CD4-positive, alpha-beta memory T cell (primary cell): ENCODE measurements around the gene ZFAND4. TPM values are rescaled to one million over a fixed set of nuclear protein-coding genes. Genes with fewer than 3 reads are reported as not detected.

Experiments used
- CTCF ChIA-PET: fragments of 350-600 bp; sonication (Branson Sonifier 250); formaldehyde crosslinking; loops from one replicate; lab custom pipeline; 2021; ENCODE audit warnings: inconsistent platforms; ENCODE audit not compliant: partially characterized antibody; lab: Charles Lee
- POLR2A ChIA-PET: fragments of 350-600 bp; sonication (Branson Sonifier 250); formaldehyde crosslinking; loops from one replicate; lab custom pipeline; 2021; ENCODE audit not compliant: partially characterized antibody; lab: Charles Lee
- DNase-seq, 5 donors: peaks; one replicate each; pipeline versions ENCODE4 v3.0.0 to v3.0.0-alpha.2; 2020 to 2022; ENCODE audit warnings: mixed read lengths in 1 of 5
- H3K27ac ChIP-seq: one replicate; pipeline ENCODE4 v1.7.0; 2013; ENCODE audit warnings: low read depth, low read length
- H3K27me3 ChIP-seq: 2 replicates; pipeline ENCODE4 v1.7.0; 2013; ENCODE audit warnings: mild to moderate bottlenecking, low read length, moderate library complexity; ENCODE audit not compliant: insufficient read depth
- H3K36me3 ChIP-seq: 2 replicates; pipeline ENCODE4 v1.7.0; 2013; ENCODE audit warnings: mild to moderate bottlenecking, low read length, moderate library complexity; ENCODE audit not compliant: insufficient read depth
- H3K4me1 ChIP-seq: 2 replicates; pipeline ENCODE4 v1.7.0; 2013; ENCODE audit warnings: mild to moderate bottlenecking, low read length, moderate library complexity; ENCODE audit not compliant: insufficient read depth
- H3K4me3 ChIP-seq, 2 donors: one replicate each; pipeline ENCODE4 v1.7.0; 2013; ENCODE audit warnings: low read length in 2 of 2, mild to moderate bottlenecking in 1 of 2
- H3K9me3 ChIP-seq, 2 donors: one replicate each; pipeline ENCODE4 v1.7.0; 2013; ENCODE audit warnings: low read length in 2 of 2, control low read depth in 1 of 2; ENCODE audit not compliant: control insufficient read depth in 1 of 2
- H3K27ac Mint-ChIP-seq, 7 donors: one replicate each; pipeline ENCODE4 v1.8.0; 2020 to 2021; ENCODE audit warnings: mixed read lengths in 7 of 7, mild to moderate bottlenecking in 6 of 7, inconsistent platforms in 3 of 7, moderate library complexity in 3 of 7
- H3K27me3 Mint-ChIP-seq, 2 donors: one replicate each; pipeline ENCODE4 v1.8.0; 2020 to 2021; ENCODE audit warnings: mixed read lengths in 2 of 2
- H3K36me3 Mint-ChIP-seq, 2 donors: one replicate each; pipeline ENCODE4 v1.8.0; 2020 to 2021; ENCODE audit warnings: mixed read lengths in 2 of 2, inconsistent platforms in 1 of 2, mild to moderate bottlenecking in 1 of 2
- H3K4me1 Mint-ChIP-seq, 4 donors: one replicate each; pipeline ENCODE4 v1.8.0; 2020 to 2021; ENCODE audit warnings: mixed read lengths in 4 of 4, mild to moderate bottlenecking in 1 of 4
- H3K4me3 Mint-ChIP-seq, 8 donors: one replicate each; pipeline ENCODE4 v1.8.0; 2020 to 2021; ENCODE audit warnings: mixed read lengths in 8 of 8, mild to moderate bottlenecking in 7 of 8, moderate library complexity in 6 of 8, inconsistent platforms in 3 of 8
- H3K9me3 Mint-ChIP-seq, 8 donors: one replicate each; pipeline ENCODE4 v1.8.0; 2020 to 2021; ENCODE audit warnings: mixed read lengths in 8 of 8, mild to moderate bottlenecking in 5 of 8, inconsistent platforms in 3 of 8, moderate library complexity in 1 of 8
- intact Hi-C: fragments of 100-400 bp; cut with micrococcal nuclease; formaldehyde crosslinking; loops from one replicate; pipeline ENCODE4 v1.15.1; 2023
- polyA plus RNA-seq, 2 donors: library from polyadenylated mRNA; unstranded; fragments of 300-500 nt; fragmentation: Illumina TruSeq; gene quantifications; one replicate each; pipeline ENCODE4 v1.2.3, GENCODE V29; 2021
- total RNA-seq, 2 experiments: library from RNA; stranded (reverse); gene quantifications; one replicate each; pipeline ENCODE4 v1.2.3, GENCODE V29; 2021

ZFAND4 gene
- total and polyA plus RNA-seq, 4 experiments from 2014 or later, result 17.9 to 28.1 (median 24.6) TPM

DNA sequence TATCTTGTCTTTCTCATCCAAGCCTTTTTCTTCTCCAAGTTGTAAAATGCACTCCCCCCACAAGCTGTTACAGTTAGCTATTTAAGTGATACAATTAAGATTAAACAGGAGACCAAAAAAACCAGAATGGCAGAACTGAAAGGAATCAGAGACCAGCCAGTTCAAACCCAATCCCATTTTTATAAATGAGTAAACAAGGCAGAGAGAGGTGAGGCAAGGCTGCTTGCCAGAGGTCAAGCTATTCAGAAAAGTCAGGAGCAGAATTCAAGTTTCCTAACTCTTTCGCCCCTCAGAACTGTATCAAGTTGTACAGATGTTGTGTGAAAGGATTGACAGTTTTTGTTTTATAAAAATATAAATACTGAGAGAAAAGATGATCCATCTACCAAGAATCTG, 90.2 kb downstream of the ZFAND4 start:
- Mint-ChIP-seq H3K27me3 (no peaks in the 10 kb centered on the region), H3K4me3 (peak overlapping the region in 4 of 8 donors; percentile 13 to 42 (median 26)), H3K4me1 (peaks cover 38 to 44% (median 40%) of the 10 kb centered on the region in 4 donors), H3K36me3 (peaks cover 22 to 23% of the 10 kb centered on the region in 2 donors), H3K9me3 (peaks cover 0 to 9% (median 4%) of the 10 kb centered on the region in 8 donors), H3K27ac (peak overlapping the region; percentile 27 to 99 (median 55))
- POLR2A ChIA-PET, result interaction anchor here (3.1 kb wide), 1 partner anchor 12 kb away, joined by 27 read pairs; no protein-coding TSS in a partner anchor
- Histone ChIP-seq H3K9me3 (no peaks in the 10 kb centered on the region), H3K36me3 (no peaks in the 10 kb centered on the region), H3K27me3 (no peaks in the 10 kb centered on the region), H3K4me3 (no peak overlapping the region), H3K4me1 (peaks cover 21% of the 10 kb centered on the region), H3K27ac (no peak overlapping the region)
- intact Hi-C loops, result no loop called here
- no peak for DNase-seq
- CTCF ChIA-PET, result no interaction called here

DNA sequence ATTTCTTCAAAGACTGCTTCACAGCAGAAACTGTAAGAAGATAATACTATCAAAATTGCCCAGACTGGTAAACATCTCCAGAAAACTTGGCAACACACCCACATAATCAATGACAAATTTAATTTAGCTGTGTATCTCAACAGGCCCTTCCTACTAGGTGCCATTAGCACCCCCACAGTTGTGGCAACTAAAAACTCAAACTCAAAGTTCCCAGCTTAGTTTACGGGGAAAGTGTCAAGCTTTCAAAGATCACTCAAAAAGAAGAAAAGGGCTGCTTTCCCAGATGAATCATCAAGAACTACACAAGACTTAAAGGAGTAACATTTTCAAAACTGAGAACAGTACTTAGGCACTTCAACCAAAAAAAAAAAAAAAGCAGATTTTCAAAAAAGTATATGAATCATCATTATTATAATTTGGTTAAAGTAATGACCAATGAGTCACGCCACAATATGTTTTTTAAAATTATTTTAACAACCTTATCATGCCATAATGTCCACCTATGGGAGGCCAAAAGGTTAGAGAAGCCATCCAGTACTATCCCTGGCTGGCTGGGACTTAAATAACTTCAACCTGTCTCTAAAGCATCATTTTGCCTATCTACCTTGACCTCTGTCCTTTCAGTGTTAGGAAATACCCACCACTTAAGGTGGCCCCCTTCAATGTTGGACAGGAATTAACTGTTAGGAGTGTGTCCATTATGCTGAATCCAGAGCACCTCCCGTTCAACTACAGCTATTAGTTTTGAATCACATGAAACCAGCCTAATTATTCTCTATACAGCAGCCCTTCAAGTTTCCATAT, 90.8 kb downstream of the ZFAND4 start:
- H3K36me3 ChIP-seq, result no peaks in the 10 kb centered on the region
- peak overlapping the region in 1 of 2 donors; percentile 44 for H3K4me3 ChIP-seq
- peak overlapping the region; percentile 77 for H3K27ac ChIP-seq
- intact Hi-C loops, result loop anchor here (1.0 kb wide), 1 partner anchor 12 kb away; no protein-coding TSS in a partner anchor
- ChIA-PET CTCF (interaction anchor here (0.7 to 1.7 kb wide), 3 partner anchors 12 to 117 kb away, joined by 3 to 9 read pairs (median 4); no protein-coding TSS in a partner anchor), POLR2A (interaction anchor here (3.1 kb wide), 1 partner anchor 12 kb away, joined by 27 read pairs; no protein-coding TSS in a partner anchor)
- H3K27me3 ChIP-seq, result no peaks in the 10 kb centered on the region
- peaks cover 21% of the 10 kb centered on the region for H3K4me1 ChIP-seq
- H3K9me3 ChIP-seq, result no peaks in the 10 kb centered on the region
- Mint-ChIP-seq H3K36me3 (peaks cover 18 to 21% of the 10 kb centered on the region in 2 donors), H3K27me3 (no peaks in the 10 kb centered on the region), H3K9me3 (peaks cover 0 to 9% (median 2%) of the 10 kb centered on the region in 8 donors), H3K27ac (peak overlapping the region; percentile 19 to 99 (median 86)), H3K4me3 (peak overlapping the region in 7 of 8 donors; percentile 17 to 99 (median 49)), H3K4me1 (peaks cover 38 to 44% (median 41%) of the 10 kb centered on the region in 4 donors)
- DNase-seq, result no peak

DNA sequence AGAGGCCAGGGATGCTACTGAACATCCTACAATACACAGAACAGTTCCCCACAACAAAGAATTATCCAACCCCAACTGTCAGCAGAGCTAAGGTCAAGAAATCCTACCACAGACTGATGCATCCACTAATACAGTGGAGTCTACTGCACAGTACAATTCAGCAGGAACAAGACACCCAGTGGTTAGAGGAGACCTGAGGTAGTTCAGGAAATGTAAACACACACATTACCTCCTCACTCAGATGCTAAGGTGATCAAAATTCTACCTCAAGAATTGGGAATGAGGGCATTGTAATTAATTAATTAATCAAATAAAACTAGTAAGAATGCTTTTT, 91.4 kb downstream of the ZFAND4 start:
- no peaks in the 10 kb centered on the region for H3K36me3 ChIP-seq
- H3K27ac Mint-ChIP-seq, result peak overlapping the region; percentile 88 to 99 (median 97)
- H3K4me1 ChIP-seq, result peaks cover 21% of the 10 kb centered on the region
- ChIA-PET POLR2A (interaction anchor here (1.5 to 3.1 kb wide), 2 partner anchors 13 to 91 kb away, joined by 4 to 27 read pairs; partner anchors contain the start of gene ZFAND4), CTCF (interaction anchor here (1.3 to 1.7 kb wide), 3 partner anchors 15 to 116 kb away, joined by 3 to 9 read pairs (median 4); no protein-coding TSS in a partner anchor)
- peak overlapping the region; percentile 86 to 99 (median 94) for H3K4me3 Mint-ChIP-seq
- H3K27ac ChIP-seq, result peak overlapping the region; percentile 77
- no peaks in the 10 kb centered on the region for H3K27me3 ChIP-seq
- H3K9me3 ChIP-seq, result no peaks in the 10 kb centered on the region
- no peak for DNase-seq
- H3K4me3 ChIP-seq, result peak overlapping the region; percentile 44 to 61
- no peaks in the 10 kb centered on the region for H3K27me3 Mint-ChIP-seq
- peaks cover 38 to 44% (median 41%) of the 10 kb centered on the region in 4 donors for H3K4me1 Mint-ChIP-seq
- H3K9me3 Mint-ChIP-seq, result peaks cover 0 to 8% (median 1%) of the 10 kb centered on the region in 8 donors
- peaks cover 15 to 20% of the 10 kb centered on the region in 2 donors for H3K36me3 Mint-ChIP-seq
- intact Hi-C loops, result loop anchor here (1.0 kb wide), 1 partner anchor 12 kb away; no protein-coding TSS in a partner anchor

DNA sequence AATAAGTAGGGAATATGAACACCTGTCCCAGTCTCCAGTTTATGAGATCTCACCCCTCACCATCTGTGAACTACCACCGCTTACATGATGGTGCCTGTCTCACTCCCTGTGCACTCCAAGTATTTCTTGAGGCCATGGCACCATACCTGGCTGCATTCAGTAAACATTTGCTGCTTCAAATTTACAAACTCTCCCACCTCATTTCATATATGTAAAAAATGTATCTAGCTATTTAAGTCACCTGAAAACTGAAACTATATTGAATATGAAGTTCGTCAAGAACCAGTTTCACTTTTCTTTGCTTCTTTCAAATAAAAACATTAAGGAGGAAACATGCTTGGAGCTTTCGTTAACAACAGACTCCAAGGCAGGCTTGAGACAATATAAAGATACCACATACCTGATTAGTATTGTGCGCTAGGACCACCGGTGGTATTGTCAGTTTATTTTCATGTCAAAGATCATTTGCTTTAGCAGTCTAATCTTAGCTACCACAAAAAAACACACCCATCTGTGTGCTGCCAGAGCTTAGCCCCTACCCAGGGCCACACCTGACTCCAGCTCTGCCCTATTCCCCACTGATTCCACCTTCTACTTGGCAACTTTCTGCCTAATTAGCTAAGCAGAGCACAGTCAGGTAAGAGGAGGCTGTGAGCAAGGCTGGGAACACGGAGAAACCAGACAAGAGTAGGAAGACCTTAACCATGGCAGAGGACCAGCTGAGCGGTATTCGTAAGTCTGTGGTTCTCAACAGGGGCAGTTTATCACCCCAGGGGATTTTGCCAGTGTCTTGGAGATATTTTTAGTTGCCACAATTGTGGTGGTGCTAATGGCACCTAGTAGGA, 92.0 kb downstream of the ZFAND4 start:
- intact Hi-C loops, result loop anchor here (1.0 kb wide), 1 partner anchor 13 kb away; no protein-coding TSS in a partner anchor
- no peaks in the 10 kb centered on the region for H3K36me3 ChIP-seq
- H3K9me3 Mint-ChIP-seq, result peaks cover 0 to 4% (median 0%) of the 10 kb centered on the region in 8 donors
- H3K9me3 ChIP-seq, result no peaks in the 10 kb centered on the region
- H3K27ac ChIP-seq, result peak overlapping the region; percentile 77
- peak overlapping the region; percentile 88 to 99 (median 97) for H3K27ac Mint-ChIP-seq
- ChIA-PET CTCF (interaction anchor here (1.3 to 1.7 kb wide), 3 partner anchors 16 to 115 kb away, joined by 3 to 9 read pairs (median 4); no protein-coding TSS in a partner anchor), POLR2A (interaction anchor here (0.6 to 3.1 kb wide), 4 partner anchors 14 to 92 kb away, joined by 3 to 27 read pairs (median 4); partner anchors contain the start of gene ZFAND4)
- H3K4me1 ChIP-seq, result peaks cover 21% of the 10 kb centered on the region
- H3K4me3 ChIP-seq, result peak overlapping the region; percentile 44 to 61
- peaks cover 11 to 17% of the 10 kb centered on the region in 2 donors for H3K36me3 Mint-ChIP-seq
- H3K4me1 Mint-ChIP-seq, result peaks cover 38 to 44% (median 39%) of the 10 kb centered on the region in 4 donors
- peak overlapping the region; percentile 86 to 99 (median 94) for H3K4me3 Mint-ChIP-seq
- H3K27me3 Mint-ChIP-seq, result no peaks in the 10 kb centered on the region
- DNase-seq, result peak; percentile 33 to 45 (median 35)
- H3K27me3 ChIP-seq, result no peaks in the 10 kb centered on the region

DNA sequence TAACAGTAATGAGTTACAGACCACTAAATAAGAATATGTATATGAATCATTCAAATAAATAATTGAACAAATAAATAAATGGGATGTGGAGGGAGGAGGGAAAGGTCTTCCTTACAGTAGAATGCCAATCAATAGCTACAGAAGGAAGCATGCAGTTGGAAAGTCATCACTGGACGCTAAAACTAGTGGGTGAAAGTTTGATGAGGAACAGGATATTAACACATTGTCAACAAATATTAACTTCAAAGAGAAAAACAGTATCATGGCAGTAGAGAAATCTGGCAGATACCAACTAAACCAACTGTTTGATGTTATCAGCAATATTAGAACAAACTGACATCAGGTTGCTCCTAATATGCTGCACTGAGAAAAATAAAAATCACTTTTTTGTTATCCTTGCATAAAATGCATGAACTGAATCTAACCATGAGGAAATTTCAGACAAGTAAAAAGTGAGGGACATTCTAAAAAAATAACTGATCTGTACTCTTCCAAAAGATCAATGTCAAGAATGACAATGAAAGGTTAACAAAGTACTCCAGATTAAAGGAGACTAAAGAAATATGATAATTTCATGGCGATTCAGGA, 94.1 kb downstream of the ZFAND4 start:
- Mint-ChIP-seq H3K36me3 (peaks cover 0 to 6% of the 10 kb centered on the region in 2 donors), H3K27me3 (no peaks in the 10 kb centered on the region), H3K27ac (peak overlapping the region in 3 of 7 donors; percentile 43 to 52 (median 44)), H3K4me3 (peak overlapping the region in 6 of 8 donors; percentile 30 to 73 (median 46)), H3K4me1 (peaks cover 26 to 33% (median 30%) of the 10 kb centered on the region in 4 donors), H3K9me3 (no peaks in the 10 kb centered on the region)
- Histone ChIP-seq H3K27me3 (no peaks in the 10 kb centered on the region), H3K4me3 (no peak overlapping the region), H3K9me3 (no peaks in the 10 kb centered on the region), H3K36me3 (no peaks in the 10 kb centered on the region), H3K4me1 (peaks cover 21% of the 10 kb centered on the region), H3K27ac (no peak overlapping the region)
- DNase-seq, result no peak
- POLR2A ChIA-PET, result no interaction called here
- intact Hi-C loops, result no loop called here
- CTCF ChIA-PET, result interaction anchor here (1.1 kb wide), 1 partner anchor 17 kb away, joined by 5 read pairs; no protein-coding TSS in a partner anchor

DNA sequence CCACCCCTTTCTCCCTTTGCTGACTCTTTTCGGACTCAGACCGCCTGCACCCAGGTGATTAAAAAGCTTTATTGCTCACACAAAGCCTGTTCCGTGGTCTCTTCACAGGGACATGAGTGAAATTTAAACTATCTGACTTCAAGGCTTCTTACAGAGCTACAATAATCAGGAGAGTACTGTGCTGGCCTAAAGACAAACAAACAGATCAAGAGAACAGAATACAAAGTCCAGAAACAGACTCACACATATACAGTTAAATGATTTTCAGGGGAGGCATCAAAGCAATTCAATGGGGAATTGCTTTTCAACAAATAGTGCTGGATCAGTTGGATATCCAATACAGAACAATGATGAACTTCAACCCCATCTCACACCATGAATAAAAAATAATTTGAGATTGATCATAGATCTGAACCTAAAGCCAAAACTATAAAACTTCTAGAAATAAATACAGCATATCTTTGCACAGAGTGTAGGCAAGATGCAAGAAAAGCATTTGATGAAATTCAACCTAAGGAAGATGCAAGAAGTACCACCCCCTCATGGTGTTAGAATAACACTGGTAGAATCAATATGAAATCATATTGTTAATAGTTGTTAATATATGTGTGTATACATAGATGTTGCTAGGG, 96.5 kb downstream of the ZFAND4 start:
- Mint-ChIP-seq H3K36me3 (peaks cover 0 to 9% of the 10 kb centered on the region in 2 donors), H3K27me3 (no peaks in the 10 kb centered on the region), H3K4me3 (no peak overlapping the region), H3K4me1 (peaks cover 23 to 32% (median 27%) of the 10 kb centered on the region in 4 donors), H3K9me3 (peaks cover 0 to 4% (median 0%) of the 10 kb centered on the region in 8 donors), H3K27ac (no peak overlapping the region)
- Histone ChIP-seq H3K27me3 (no peaks in the 10 kb centered on the region), H3K27ac (no peak overlapping the region), H3K4me3 (no peak overlapping the region), H3K36me3 (no peaks in the 10 kb centered on the region), H3K9me3 (no peaks in the 10 kb centered on the region), H3K4me1 (peaks cover 4% of the 10 kb centered on the region)
- POLR2A ChIA-PET, result no interaction called here
- CTCF ChIA-PET, result no interaction called here
- intact Hi-C loops, result no loop called here
- no peak for DNase-seq
